B cell (primary cell): Measurements from ENCODE around the gene RSPH6A.

Source experiments
- EZH2 ChIP-seq: IDR thresholded peaks from 2 replicates; pipeline ENCODE4 v1.6.1; 2012; ENCODE audit warnings: borderline replicate concordance, low read depth, mild to moderate bottlenecking, moderate library complexity, low read length; ENCODE audit not compliant: insufficient read depth, poor library complexity, severe bottlenecking
- TF ChIP-seq, protein P1 (sequence below): fragments of 200-600 bp; IDR thresholded peaks from one replicate; pipeline ENCODE4 v1.8.0; 2022; ENCODE audit warnings: antibody characterized with exemption, mild to moderate bottlenecking

DNA sequence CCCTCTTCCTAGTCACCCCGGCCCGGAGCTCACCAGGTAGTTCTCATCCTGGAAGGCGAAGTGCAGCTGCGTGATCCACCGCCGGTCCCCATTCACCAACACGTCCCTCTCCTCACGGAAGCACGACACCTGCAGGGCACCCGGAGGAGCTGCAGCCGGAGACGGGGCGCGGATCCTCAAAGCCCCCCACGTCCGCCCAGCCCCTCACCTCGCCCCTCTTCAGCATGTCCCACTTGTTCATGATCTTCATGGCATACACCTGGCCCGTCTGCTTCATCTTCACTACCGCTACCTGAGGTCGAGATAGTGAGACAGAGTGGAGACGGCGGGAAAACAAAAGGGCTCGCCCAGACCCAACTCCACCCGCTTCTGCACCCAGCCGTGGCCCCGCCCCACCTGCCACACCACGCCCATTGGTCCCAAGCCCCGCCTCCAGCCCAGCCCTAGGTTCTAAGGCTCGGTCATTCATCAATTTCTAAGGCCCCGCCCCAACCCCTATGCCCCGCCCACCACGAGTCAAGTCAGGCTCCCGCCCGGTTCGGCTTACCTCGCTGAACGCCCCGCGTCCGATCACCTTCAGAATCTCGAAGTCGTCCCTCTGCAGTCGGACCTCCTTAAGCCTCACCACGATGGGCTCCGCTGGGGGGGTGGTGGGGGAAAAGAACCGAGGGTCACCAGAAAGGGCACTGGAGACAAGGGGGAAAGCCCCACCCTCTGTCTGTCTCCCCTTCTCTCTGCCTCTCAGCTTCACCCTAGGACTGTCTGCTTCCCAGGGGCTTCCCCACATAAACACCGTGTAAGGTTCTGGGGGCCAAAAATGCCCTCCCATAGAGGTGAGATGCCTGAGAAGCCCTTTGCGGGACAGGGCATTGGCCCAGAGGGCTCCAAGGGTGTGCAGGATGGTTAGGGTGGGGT lies 35.6 kb downstream of the RSPH6A start:
- TF ChIP-seq, protein P1, sequence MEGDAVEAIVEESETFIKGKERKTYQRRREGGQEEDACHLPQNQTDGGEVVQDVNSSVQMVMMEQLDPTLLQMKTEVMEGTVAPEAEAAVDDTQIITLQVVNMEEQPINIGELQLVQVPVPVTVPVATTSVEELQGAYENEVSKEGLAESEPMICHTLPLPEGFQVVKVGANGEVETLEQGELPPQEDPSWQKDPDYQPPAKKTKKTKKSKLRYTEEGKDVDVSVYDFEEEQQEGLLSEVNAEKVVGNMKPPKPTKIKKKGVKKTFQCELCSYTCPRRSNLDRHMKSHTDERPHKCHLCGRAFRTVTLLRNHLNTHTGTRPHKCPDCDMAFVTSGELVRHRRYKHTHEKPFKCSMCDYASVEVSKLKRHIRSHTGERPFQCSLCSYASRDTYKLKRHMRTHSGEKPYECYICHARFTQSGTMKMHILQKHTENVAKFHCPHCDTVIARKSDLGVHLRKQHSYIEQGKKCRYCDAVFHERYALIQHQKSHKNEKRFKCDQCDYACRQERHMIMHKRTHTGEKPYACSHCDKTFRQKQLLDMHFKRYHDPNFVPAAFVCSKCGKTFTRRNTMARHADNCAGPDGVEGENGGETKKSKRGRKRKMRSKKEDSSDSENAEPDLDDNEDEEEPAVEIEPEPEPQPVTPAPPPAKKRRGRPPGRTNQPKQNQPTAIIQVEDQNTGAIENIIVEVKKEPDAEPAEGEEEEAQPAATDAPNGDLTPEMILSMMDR = peak; percentile 68
- no peak for TF ChIP-seq EZH2
